Transverse colon (tissue), 4 donors: ENCODE data around the gene GPSM3. TPM values are rescaled to one million over a fixed set of nuclear protein-coding genes. Genes with fewer than 3 reads are reported as not detected.
A peak's percentile ranks its signal among the peaks of the same experiment; 100 is the strongest.
"Not testable (repeated sequence)": the region's sequence is repeated elsewhere in the genome, so short reads cannot be mapped to it uniquely, and the experiment has no call there.

Experiments used
- DNase-seq: peaks from one replicate; pipeline ENCODE4 v3.0.0-alpha.2; 2019
- H3K27ac ChIP-seq, 4 donors: fragments of 200-600 bp; sonication (generic); 2 replicates each; pipeline ENCODE4 v1.5.1; 2016 to 2018; ENCODE audit warnings: inconsistent platforms in 4 of 4
- H3K27me3 ChIP-seq: fragments of 200-600 bp; sonication (generic); 2 replicates; pipeline ENCODE4 v1.5.1; 2017; ENCODE audit warnings: inconsistent platforms
- H3K36me3 ChIP-seq, 4 donors: fragments of 200-600 bp; sonication (generic); 2 replicates each; pipeline ENCODE4 v1.5.1; 2017 to 2019; ENCODE audit warnings: inconsistent platforms in 4 of 4
- H3K4me1 ChIP-seq, 4 donors: fragments of 200-600 bp; sonication (generic); 2 replicates each; pipeline ENCODE4 v1.5.1; 2017 to 2020; ENCODE audit warnings: inconsistent platforms in 4 of 4
- H3K4me3 ChIP-seq, 4 donors: fragments of 200-600 bp; sonication (generic); 1 replicate in 1 of 4; 2 replicates in 3 of 4; pipeline versions ENCODE4 v1.5.1 to v1.6.1; 2017 to 2019; ENCODE audit warnings: inconsistent platforms in 4 of 4
- H3K9me3 ChIP-seq, 2 donors: fragments of 200-600 bp; sonication (generic); 2 replicates each; pipeline ENCODE4 v1.5.1; 2017 to 2019; ENCODE audit warnings: inconsistent platforms in 2 of 2
- EP300 ChIP-seq: sonication (generic); formaldehyde crosslinking; IDR thresholded peaks from one replicate; pipeline ENCODE4 v1.6.1; 2017; ENCODE audit warnings: antibody characterized with exemption, low read depth
- POLR2A ChIP-seq: fragments of 450-650 bp; IDR thresholded peaks from one replicate; pipeline ENCODE4 v1.6.1; 2016; ENCODE audit warnings: antibody characterized with exemption, mild to moderate bottlenecking, moderate library complexity
- POLR2AphosphoS5 ChIP-seq, 3 donors: sonication (generic); formaldehyde crosslinking; IDR thresholded peaks; one replicate each; pipeline ENCODE4 v1.6.1; 2016; ENCODE audit warnings: antibody characterized with exemption in 3 of 3
- WGBS, 2 donors: methylation state at CpG; one replicate each; pipeline ENCODE4 v1.1.5; 2018; ENCODE audit warnings: low coverage in 1 of 2; 5-methylcytosine and 5-hydroxymethylcytosine counted together
- in situ Hi-C, 4 donors: fragments of 200-750 bp; cut with MboI; loops; one replicate each; pipeline versions ENCODE4 v1.15.0 to v1.15.1; 2017; ENCODE audit warnings: low sequenced_read_pairs in 3 of 4, low pct_ligation_motif_present in 1 of 4, low pct_unique_long_range_greater_than_20kb in 1 of 4
- intact Hi-C: fragments of 100-400 bp; cut with DNase I; formaldehyde crosslinking; loops from one replicate; pipeline ENCODE4 v1.15.1; 2023; ENCODE audit warnings: low total_unique reads
- total RNA-seq, 4 donors: library from RNA; depleted of rRNA; stranded (reverse); fragments of >200 nt; gene quantifications; one replicate each; pipeline ENCODE4 v1.1.0, GENCODE V29; 2016
- TF ChIP-seq, protein P1 (sequence below), 5 experiments: fragments of 200-600 bp in 3 of 5; fragments of 450-650 bp in 2 of 5; sonication (generic) in 3 of 5; IDR thresholded peaks; 1 replicate in 2 of 5; 2 replicates in 3 of 5; pipeline ENCODE4 v1.5.1; 2016 to 2017; ENCODE audit warnings: antibody characterized with exemption in 5 of 5, inconsistent platforms in 3 of 5, mild to moderate bottlenecking in 2 of 5, moderate library complexity in 1 of 5

The GPSM3 gene
- total RNA-seq, 4 donors from 2014 or later, result 1.00 to 8.6 (median 6.7) TPM

DNA sequence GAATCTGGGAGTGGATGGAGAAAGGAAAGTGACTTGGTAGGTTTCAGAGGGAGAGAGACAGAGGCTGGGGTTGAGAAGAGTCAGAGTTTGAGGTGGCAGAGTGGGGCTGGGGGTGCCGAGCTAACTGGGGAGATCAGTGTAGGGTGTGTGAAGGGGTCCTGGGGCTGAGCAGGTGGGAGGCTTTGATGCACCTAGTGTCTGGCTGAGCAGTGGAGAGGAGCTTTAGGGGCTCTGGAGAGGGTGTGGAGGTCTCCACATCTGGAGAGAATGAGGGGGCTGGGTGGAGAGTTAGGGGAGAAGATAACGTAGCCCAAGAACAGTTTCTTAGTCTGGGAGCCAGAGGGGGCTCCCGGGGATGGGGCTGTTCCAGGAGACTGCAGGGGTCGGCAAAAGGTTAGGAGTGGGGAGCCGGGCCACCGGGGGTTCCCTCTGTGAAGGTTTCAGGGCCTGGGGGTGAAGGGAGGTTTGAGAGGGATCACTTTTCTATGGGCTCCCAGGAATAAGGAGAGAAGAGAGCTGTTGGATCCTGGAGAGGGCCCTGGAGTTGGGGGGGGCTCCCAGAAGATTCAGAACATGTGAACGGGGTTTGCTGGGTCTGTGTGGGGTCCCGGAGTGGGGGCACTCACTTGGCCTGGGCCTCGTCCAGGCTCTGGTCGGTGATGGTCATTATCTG is 3.2 kb downstream of the GPSM3 start:
- Histone ChIP-seq H3K36me3 (peaks cover 0 to 7% (median 0%) of the 10 kb centered on the region in 4 donors), H3K9me3 (no peaks in the 10 kb centered on the region), H3K4me1 (peaks cover 16 to 61% (median 42%) of the 10 kb centered on the region in 4 donors), H3K4me3 (peak overlapping the region; percentile 77 to 95 (median 86)), H3K27me3 (no peaks in the 10 kb centered on the region), H3K27ac (peak overlapping the region; percentile 92 to 98 (median 98))
- in situ Hi-C loops (no loop called here), intact Hi-C loops (no loop called here)
- 2 to 6% methylated on average over 3 to 10 of the region's 10 CpGs for WGBS, 2 donors
- DNase-seq, result no peak
- TF ChIP-seq, protein P1, sequence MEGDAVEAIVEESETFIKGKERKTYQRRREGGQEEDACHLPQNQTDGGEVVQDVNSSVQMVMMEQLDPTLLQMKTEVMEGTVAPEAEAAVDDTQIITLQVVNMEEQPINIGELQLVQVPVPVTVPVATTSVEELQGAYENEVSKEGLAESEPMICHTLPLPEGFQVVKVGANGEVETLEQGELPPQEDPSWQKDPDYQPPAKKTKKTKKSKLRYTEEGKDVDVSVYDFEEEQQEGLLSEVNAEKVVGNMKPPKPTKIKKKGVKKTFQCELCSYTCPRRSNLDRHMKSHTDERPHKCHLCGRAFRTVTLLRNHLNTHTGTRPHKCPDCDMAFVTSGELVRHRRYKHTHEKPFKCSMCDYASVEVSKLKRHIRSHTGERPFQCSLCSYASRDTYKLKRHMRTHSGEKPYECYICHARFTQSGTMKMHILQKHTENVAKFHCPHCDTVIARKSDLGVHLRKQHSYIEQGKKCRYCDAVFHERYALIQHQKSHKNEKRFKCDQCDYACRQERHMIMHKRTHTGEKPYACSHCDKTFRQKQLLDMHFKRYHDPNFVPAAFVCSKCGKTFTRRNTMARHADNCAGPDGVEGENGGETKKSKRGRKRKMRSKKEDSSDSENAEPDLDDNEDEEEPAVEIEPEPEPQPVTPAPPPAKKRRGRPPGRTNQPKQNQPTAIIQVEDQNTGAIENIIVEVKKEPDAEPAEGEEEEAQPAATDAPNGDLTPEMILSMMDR (IDR thresholded peaks at IDR 0.05), result no peak
- TF ChIP-seq POLR2AphosphoS5 (IDR thresholded peaks at IDR 0.05), result no peak
- TF ChIP-seq POLR2A, result no peak
- TF ChIP-seq EP300, result no peak

DNA sequence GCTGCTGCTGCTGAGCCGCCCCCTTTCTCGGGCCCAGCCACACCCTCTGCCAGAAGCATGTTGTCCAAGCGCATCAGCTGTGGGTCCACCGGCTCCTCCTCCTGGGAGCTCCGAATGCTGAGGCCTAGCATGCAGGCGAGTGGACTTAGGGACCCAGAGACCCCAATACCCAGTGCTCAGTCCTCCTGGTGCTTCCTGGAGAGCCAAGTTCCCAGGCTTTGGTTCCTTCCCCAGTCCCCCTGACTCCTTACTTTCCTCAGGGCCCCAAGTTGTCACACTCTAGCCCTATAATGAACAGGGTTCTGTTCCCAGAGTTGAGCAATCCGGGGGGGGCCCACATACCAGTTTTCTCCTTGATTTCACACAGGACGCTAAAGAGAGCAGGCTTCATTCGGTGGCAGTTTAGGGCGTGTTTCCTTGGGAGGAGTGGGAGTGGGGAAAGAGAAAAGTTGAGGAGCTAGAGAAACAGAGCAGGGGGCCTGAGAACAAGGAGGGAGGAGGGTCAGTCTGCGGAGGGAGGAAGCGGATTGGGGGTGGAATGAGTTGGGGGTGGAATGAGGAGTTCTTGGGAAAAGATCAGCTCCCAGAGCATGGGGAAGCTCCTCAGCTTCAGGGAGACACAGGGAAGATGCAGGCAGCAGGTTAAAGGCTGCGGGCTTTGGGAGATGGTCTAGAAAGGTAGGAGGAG is 3.9 kb downstream of the GPSM3 start:
- peak overlapping the region; percentile 92 to 98 (median 98) for H3K27ac ChIP-seq
- H3K4me3 ChIP-seq, result peak overlapping the region; percentile 77 to 95 (median 86)
- H3K36me3 ChIP-seq, result peaks cover 0 to 7% (median under 1%) of the 10 kb centered on the region in 4 donors
- H3K9me3 ChIP-seq, result no peaks in the 10 kb centered on the region
- in situ Hi-C loops, result no loop called here
- WGBS, 2 donors, result 22 to 27% methylated on average over 4 to 13 of the region's 13 CpGs
- TF ChIP-seq POLR2AphosphoS5 (IDR thresholded peaks at IDR 0.05), result no peak
- TF ChIP-seq, protein P1 (IDR thresholded peaks at IDR 0.05), result no peak
- TF ChIP-seq EP300, result no peak
- TF ChIP-seq POLR2A, result no peak
- peaks cover 16 to 61% (median 42%) of the 10 kb centered on the region in 4 donors for H3K4me1 ChIP-seq
- no peaks in the 10 kb centered on the region for H3K27me3 ChIP-seq
- DNase-seq, result no peak
- intact Hi-C loops, result no loop called here

DNA sequence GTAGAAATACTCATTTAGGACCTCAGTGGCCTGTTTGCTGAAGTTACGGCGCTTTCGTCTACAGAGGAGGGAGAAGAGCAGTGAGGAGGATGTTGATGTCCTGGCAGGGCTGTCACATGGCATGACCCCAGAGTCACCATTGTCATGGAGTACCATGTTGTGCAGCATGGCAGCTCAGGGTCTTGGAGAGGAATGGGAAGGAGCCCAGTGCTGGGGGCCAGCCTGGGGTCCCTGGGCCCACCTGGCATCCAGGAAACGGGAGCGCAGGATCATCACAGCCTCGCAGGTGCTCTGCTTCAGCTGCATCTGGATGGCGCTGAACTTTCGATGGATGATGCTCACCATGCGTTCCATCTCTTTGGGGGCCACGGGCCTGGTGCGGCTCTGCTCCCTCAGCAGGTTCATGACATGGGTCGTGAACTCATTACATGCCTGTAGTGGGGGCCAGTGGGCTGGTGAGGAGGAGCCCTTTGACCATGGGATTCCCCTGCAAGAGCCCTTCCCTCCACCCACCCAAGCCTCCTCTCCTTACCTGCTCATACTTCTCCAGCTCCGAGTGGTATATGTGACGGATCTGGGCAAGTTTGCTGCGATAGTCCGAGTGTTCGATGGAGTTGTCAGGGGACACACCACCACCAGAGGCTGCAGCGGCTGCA is 4.6 kb downstream of the GPSM3 start:
- DNase-seq, H3K36me3 ChIP-seq, intact Hi-C loops, H3K27me3 ChIP-seq, in situ Hi-C loops, H3K9me3 ChIP-seq: not testable (repeated sequence)
- peak overlapping the region; percentile 92 to 98 (median 98) for H3K27ac ChIP-seq
- H3K4me1 ChIP-seq, result peaks cover 16 to 54% (median 42%) of the 10 kb centered on the region in 4 donors
- 87% methylated on average over 18 of the region's 18 CpGs; no CpG with 5 or more reads in 1 of the 2 donors for WGBS, 2 donors
- peak overlapping the region in 1 of 4 donors; percentile 95 for H3K4me3 ChIP-seq

DNA sequence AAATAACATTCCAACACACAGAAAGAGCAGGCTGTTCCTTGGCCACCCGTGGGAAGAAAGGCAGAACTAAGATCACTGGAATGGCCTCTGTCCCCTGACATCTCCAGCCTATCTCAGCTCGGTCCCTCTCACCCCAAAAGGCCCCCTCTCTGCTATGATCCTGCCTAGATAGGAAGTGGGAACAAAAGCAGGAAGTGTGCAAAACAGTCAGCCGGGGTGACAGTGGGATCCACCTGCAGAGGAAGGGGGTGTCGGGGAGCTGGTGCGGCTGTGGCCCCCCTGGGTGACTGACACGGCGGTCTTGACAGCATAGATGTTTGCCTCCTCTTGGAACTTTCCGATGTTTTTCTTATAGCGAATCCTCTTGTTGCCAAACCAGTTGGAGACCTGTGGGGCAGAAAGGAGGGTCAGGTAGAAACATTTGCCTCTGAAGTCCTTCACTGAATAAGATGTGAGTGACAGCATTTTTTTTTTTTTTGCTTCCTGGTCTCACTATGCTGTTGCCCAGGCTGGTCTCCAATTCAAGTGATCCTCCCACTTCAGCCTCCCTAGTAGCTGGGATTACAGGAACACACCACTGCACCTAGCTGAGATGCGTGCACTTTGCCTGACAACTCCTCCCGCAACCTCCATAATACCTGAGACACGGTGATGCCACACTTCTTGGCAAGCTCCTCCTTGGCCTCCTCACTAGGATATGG is 5.3 kb downstream of the GPSM3 start:
- TF ChIP-seq EP300, result no peak
- no peak for TF ChIP-seq POLR2A
- Histone ChIP-seq H3K27ac (peak overlapping the region; percentile 75 to 98 (median 94)), H3K4me3 (no peak overlapping the region), H3K27me3 (no peaks in the 10 kb centered on the region), H3K4me1 (peaks cover 14 to 48% (median 35%) of the 10 kb centered on the region in 4 donors), H3K9me3 (no peaks in the 10 kb centered on the region), H3K36me3 (peaks cover 0 to 7% (median 2%) of the 10 kb centered on the region in 4 donors)
- 60 to 72% methylated on average over 1 to 12 of the region's 12 CpGs for WGBS, 2 donors
- in situ Hi-C loops, result no loop called here
- intact Hi-C loops, result no loop called here
- DNase-seq, result no peak

DNA sequence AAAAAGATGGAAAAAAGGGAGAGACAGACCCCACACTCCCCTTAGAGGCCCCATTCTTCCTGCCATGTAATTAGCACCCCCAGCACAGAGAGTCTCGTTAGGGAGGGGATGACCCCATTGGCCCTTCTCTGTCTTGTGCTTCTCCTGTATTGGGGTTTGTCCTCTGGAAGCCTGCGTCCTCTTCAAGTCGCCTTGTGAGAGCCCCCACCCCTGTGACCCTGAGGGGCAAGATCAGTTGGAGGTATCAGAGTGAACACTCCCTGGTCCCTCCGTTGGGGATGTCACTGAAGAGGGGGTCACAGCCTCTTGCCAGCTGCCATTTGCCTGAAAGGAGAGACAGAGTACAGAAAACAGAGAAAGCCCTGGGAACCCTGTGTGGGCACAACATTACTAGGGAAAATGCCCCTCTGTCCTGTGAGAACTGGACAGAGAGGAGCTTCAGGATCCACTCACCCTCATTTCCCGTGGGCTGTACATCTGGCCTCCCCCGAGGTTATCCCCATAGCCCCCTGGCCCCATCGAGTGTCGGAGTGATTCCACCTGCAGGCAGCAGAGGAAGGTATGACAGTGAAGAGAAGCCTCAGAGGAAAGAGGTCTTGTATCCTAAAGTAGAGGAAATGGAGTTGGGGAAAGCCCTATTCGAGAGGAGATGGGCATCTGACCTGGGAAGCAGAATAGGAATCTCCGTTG is 6.1 kb downstream of the GPSM3 start:
- peaks cover 10 to 52% (median 33%) of the 10 kb centered on the region in 4 donors for H3K4me1 ChIP-seq
- DNase-seq, H3K36me3 ChIP-seq, H3K4me3 ChIP-seq, H3K9me3 ChIP-seq, H3K27me3 ChIP-seq, intact Hi-C loops, in situ Hi-C loops: not testable (repeated sequence)
- peak overlapping the region; percentile 75 to 98 (median 94) for H3K27ac ChIP-seq
- 65 to 73% methylated on average over 4 to 10 of the region's 10 CpGs for WGBS, 2 donors
